Ishikawa (cell line): ENCODE measurements around the gene HOXB2.

Source experiments
- EP300 ChIP-seq: IDR thresholded peaks from 2 replicates; pipeline ENCODE4 v1.6.1; 2012; ENCODE audit warnings: borderline replicate concordance
- RAD21 ChIP-seq: IDR thresholded peaks from 2 replicates; pipeline ENCODE4 v1.6.1; 2012; ENCODE audit warnings: low read depth
- TF ChIP-seq, protein P1 (sequence below): IDR thresholded peaks from 2 replicates; pipeline ENCODE4 v1.6.1; 2012; ENCODE audit warnings: low read depth, mild to moderate bottlenecking
- TF ChIP-seq, protein P2 (sequence below): IDR thresholded peaks from 2 replicates; pipeline ENCODE4 v1.6.1; 2012
- TF ChIP-seq, protein P3 (sequence below): IDR thresholded peaks from 2 replicates; pipeline ENCODE4 v1.6.1; 2012

DNA sequence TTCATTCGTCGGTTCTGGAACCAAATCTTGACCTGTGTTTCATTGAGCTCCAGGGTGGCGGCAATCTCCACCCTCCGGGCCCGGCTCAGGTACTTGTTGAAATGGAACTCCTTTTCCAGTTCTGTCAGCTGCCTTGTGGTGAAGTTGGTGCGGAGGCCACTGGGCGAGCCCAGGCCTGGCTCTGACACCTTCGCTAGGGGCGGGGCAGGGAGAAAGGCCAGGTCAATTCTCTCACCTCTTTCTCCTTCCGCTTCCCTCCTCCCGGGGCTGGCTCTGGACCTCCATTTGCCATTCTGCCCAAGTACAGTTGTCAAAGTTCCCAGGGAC, 15.3 kb downstream of the HOXB2 start:
- TF ChIP-seq EP300, result no peak
- no peak for TF ChIP-seq RAD21
- TF ChIP-seq, protein P1, sequence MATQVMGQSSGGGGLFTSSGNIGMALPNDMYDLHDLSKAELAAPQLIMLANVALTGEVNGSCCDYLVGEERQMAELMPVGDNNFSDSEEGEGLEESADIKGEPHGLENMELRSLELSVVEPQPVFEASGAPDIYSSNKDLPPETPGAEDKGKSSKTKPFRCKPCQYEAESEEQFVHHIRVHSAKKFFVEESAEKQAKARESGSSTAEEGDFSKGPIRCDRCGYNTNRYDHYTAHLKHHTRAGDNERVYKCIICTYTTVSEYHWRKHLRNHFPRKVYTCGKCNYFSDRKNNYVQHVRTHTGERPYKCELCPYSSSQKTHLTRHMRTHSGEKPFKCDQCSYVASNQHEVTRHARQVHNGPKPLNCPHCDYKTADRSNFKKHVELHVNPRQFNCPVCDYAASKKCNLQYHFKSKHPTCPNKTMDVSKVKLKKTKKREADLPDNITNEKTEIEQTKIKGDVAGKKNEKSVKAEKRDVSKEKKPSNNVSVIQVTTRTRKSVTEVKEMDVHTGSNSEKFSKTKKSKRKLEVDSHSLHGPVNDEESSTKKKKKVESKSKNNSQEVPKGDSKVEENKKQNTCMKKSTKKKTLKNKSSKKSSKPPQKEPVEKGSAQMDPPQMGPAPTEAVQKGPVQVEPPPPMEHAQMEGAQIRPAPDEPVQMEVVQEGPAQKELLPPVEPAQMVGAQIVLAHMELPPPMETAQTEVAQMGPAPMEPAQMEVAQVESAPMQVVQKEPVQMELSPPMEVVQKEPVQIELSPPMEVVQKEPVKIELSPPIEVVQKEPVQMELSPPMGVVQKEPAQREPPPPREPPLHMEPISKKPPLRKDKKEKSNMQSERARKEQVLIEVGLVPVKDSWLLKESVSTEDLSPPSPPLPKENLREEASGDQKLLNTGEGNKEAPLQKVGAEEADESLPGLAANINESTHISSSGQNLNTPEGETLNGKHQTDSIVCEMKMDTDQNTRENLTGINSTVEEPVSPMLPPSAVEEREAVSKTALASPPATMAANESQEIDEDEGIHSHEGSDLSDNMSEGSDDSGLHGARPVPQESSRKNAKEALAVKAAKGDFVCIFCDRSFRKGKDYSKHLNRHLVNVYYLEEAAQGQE, result no peak
- TF ChIP-seq, protein P2, sequence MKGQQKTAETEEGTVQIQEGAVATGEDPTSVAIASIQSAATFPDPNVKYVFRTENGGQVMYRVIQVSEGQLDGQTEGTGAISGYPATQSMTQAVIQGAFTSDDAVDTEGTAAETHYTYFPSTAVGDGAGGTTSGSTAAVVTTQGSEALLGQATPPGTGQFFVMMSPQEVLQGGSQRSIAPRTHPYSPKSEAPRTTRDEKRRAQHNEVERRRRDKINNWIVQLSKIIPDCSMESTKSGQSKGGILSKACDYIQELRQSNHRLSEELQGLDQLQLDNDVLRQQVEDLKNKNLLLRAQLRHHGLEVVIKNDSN, result no peak
- TF ChIP-seq, protein P3, sequence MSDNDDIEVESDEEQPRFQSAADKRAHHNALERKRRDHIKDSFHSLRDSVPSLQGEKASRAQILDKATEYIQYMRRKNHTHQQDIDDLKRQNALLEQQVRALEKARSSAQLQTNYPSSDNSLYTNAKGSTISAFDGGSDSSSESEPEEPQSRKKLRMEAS, result no peak
